Smooth muscle cell (in vitro differentiated cells): ENCODE data around the gene PRKCZ. TPM values are rescaled to one million over a fixed set of nuclear protein-coding genes. Genes with fewer than 3 reads are reported as not detected.
A peak's percentile ranks its signal among the peaks of the same experiment; 100 is the strongest.

Source experiments
- DNase-seq: peaks from one replicate; lab custom pipeline; 2025; ENCODE audit not compliant: unreplicated experiment; lab: John Stamatoyannopoulos, UW
- H2AFZ ChIP-seq: fragments of 200-600 bp; sonication (generic); 2 replicates; pipeline ENCODE4 v1.6.0; 2016; ENCODE audit warnings: antibody characterized with exemption, low read depth, mild to moderate bottlenecking
- H3F3A ChIP-seq: fragments of 200-600 bp; sonication (generic); 2 replicates; pipeline ENCODE4 v1.6.0; 2017; ENCODE audit warnings: antibody characterized with exemption, low read depth
- H3K27ac ChIP-seq: fragments of 200-600 bp; sonication (generic); 2 replicates; pipeline ENCODE4 v1.5.1; 2016; ENCODE audit warnings: low read depth, mild to moderate bottlenecking
- H3K27me3 ChIP-seq: fragments of 200-600 bp; sonication (generic); 2 replicates; pipeline ENCODE4 v1.6.1; 2016; ENCODE audit warnings: low read depth, mild to moderate bottlenecking
- H3K36me3 ChIP-seq: fragments of 200-600 bp; sonication (generic); 2 replicates; pipeline ENCODE4 v1.5.1; 2016; ENCODE audit warnings: low read depth
- H3K4me1 ChIP-seq: fragments of 200-600 bp; sonication (generic); 2 replicates; pipeline ENCODE4 v1.5.1; 2016; ENCODE audit warnings: low read depth
- H3K4me2 ChIP-seq: fragments of 200-600 bp; sonication (generic); 2 replicates; pipeline ENCODE4 v1.6.0; 2016; ENCODE audit warnings: mild to moderate bottlenecking
- H3K4me3 ChIP-seq: fragments of 200-600 bp; sonication (generic); 2 replicates; pipeline ENCODE4 v1.5.1; 2016; ENCODE audit warnings: mild to moderate bottlenecking
- H3K79me2 ChIP-seq: fragments of 200-600 bp; sonication (generic); 2 replicates; pipeline ENCODE4 v1.6.0; 2016; ENCODE audit warnings: low read depth, mild to moderate bottlenecking
- H3K9ac ChIP-seq: fragments of 200-600 bp; sonication (generic); 2 replicates; pipeline ENCODE4 v1.6.0; 2016; ENCODE audit warnings: low read depth
- H3K9me3 ChIP-seq: fragments of 200-600 bp; sonication (generic); replicated peaks from 2 replicates; pipeline ENCODE4 v1.5.1; 2016; ENCODE audit warnings: low read depth
- H4K20me1 ChIP-seq: fragments of 200-600 bp; sonication (generic); 2 replicates; pipeline ENCODE4 v1.6.0; 2016; ENCODE audit warnings: low read depth
- CTCF ChIP-seq: fragments of 200-600 bp; sonication (generic); IDR thresholded peaks from 2 replicates; pipeline ENCODE4 v1.5.1; 2017; ENCODE audit warnings: borderline replicate concordance, mild to moderate bottlenecking, antibody characterized with exemption; ENCODE audit not compliant: insufficient read depth, poor library complexity, severe bottlenecking
- WGBS: methylation state at CpG from one replicate; pipeline ENCODE4 v1.1.7; 2016; ENCODE audit warnings: low lambda C conversion rate; 5-methylcytosine and 5-hydroxymethylcytosine counted together
- polyA plus RNA-seq: library from polyadenylated mRNA; unstranded; fragments of >200 nt; fragmentation: Nextera tagmentation; extraction: Ambion mirVana; gene quantifications from 2 replicates; pipeline ENCODE4 v1.2.1, GENCODE V29; 2016
- total RNA-seq: library from RNA; depleted of rRNA; stranded (reverse); fragments of >200 nt; gene quantifications from 2 replicates; pipeline ENCODE4 v1.2.3, GENCODE V29; 2014

The PRKCZ gene
- total and polyA plus RNA-seq, 2 experiments from 2014 or later, result 5.8 to 10.3 TPM

GRCh38 chr1:2047749-2048729 lies 2.2 kb upstream of the PRKCZ start:
- no peak overlapping the region for H3K4me2 ChIP-seq
- H3K79me2 ChIP-seq, result no peaks in the 10 kb centered on the region
- no peaks in the 10 kb centered on the region for H3K4me1 ChIP-seq
- TF ChIP-seq CTCF, result no peak
- peaks cover 10% of the 10 kb centered on the region for H4K20me1 ChIP-seq
- no peaks in the 10 kb centered on the region for H3K36me3 ChIP-seq
- no peak for DNase-seq
- no peak overlapping the region for H2AFZ ChIP-seq
- H3K27ac ChIP-seq, result no peak overlapping the region
- H3F3A ChIP-seq, result no peaks in the 10 kb centered on the region
- 83% methylated on average over 25 of the region's 25 CpGs for WGBS
- H3K9me3 ChIP-seq, result no peaks in the 10 kb centered on the region
- peaks cover 43% of the 10 kb centered on the region for H3K27me3 ChIP-seq
- H3K4me3 ChIP-seq, result no peak overlapping the region
- no peak overlapping the region for H3K9ac ChIP-seq

GRCh38 chr1:2049225-2049717 lies 940 bp upstream of the PRKCZ start:
- H3K9me3 ChIP-seq, result no peaks in the 10 kb centered on the region
- peak overlapping the region; percentile 56 for H3K4me3 ChIP-seq
- H4K20me1 ChIP-seq, result peaks cover 14% of the 10 kb centered on the region
- peak overlapping the region; percentile 67 for H2AFZ ChIP-seq
- 33% methylated on average over 14 of the region's 14 CpGs for WGBS
- no peaks in the 10 kb centered on the region for H3K79me2 ChIP-seq
- no peak overlapping the region for H3K9ac ChIP-seq
- H3K4me2 ChIP-seq, result peak overlapping the region; percentile 85
- no peak overlapping the region for H3K27ac ChIP-seq
- TF ChIP-seq CTCF, result peak; percentile 30
- no peaks in the 10 kb centered on the region for H3K4me1 ChIP-seq
- no peaks in the 10 kb centered on the region for H3K36me3 ChIP-seq
- H3K27me3 ChIP-seq, result peaks cover 43% of the 10 kb centered on the region
- DNase-seq, result no peak
- H3F3A ChIP-seq, result no peaks in the 10 kb centered on the region

- Histone ChIP-seq H3K36me3 (no peaks in the 10 kb centered on the region), H3K4me3 (peak overlapping the region; percentile 56), H3K9ac (no peak overlapping the region), H2AFZ (no peak overlapping the region), H3K4me2 (peak overlapping the region; percentile 85), H3F3A (no peaks in the 10 kb centered on the region), H3K27me3 (peaks cover 43% of the 10 kb centered on the region), H3K9me3 (no peaks in the 10 kb centered on the region), H3K4me1 (no peaks in the 10 kb centered on the region), H4K20me1 (peaks cover 14% of the 10 kb centered on the region), H3K79me2 (no peaks in the 10 kb centered on the region), H3K27ac (no peak overlapping the region)
- no peak for TF ChIP-seq CTCF
- DNase-seq, result no peak
- WGBS, result under 1% methylated on average over 17 of the region's 51 CpGs
Measured at GRCh38 chr1:2050461-2050792, 216 bp downstream of the PRKCZ start.
